ENCODE results near the gene RIIAD1. TPM values are rescaled to one million over a fixed set of nuclear protein-coding genes. Genes with fewer than 3 reads are reported as not detected.

The RIIAD1 gene
- total RNA-seq, 1 donor from 2014 or later = 3.6 TPM

GRCh38 chr1:151739590-151740355, 18.5 kb downstream of the RIIAD1 start:
- H3K9me3 Mint-ChIP-seq = no peaks in the 10 kb centered on the region
- H3K4me1 Mint-ChIP-seq (ENCODE audit: unreplicated experiment) = peaks cover 13% of the 10 kb centered on the region
- TF ChIP-seq CTCF (conservative IDR thresholded peaks at IDR 0.05) = no peak
- peaks cover 6% of the 10 kb centered on the region for H3K36me3 Mint-ChIP-seq
- H3K4me3 Mint-ChIP-seq = peak overlapping the region; percentile 81
- peaks cover 22% of the 10 kb centered on the region for H3K27me3 Mint-ChIP-seq
- peak overlapping the region; percentile 98 for H3K27ac Mint-ChIP-seq
- DNase-seq (ENCODE audit: extremely low spot score, unreplicated experiment) = no peak

- peaks cover 5% of the 10 kb centered on the region for H3K36me3 Mint-ChIP-seq
- peak overlapping the region; percentile 98 for H3K27ac Mint-ChIP-seq
- DNase-seq (ENCODE audit: extremely low spot score, unreplicated experiment) = no peak
- no peak overlapping the region for H3K4me3 Mint-ChIP-seq
- H3K9me3 Mint-ChIP-seq = no peaks in the 10 kb centered on the region
- peaks cover 28% of the 10 kb centered on the region for H3K27me3 Mint-ChIP-seq
- peaks cover 7% of the 10 kb centered on the region for H3K4me1 Mint-ChIP-seq (ENCODE audit: unreplicated experiment)
- TF ChIP-seq CTCF (conservative IDR thresholded peaks at IDR 0.05) = no peak
These were observed 20.2 kb downstream of the RIIAD1 start for GRCh38 chr1:151741516-151741915.

GRCh38 chr1:151756291-151756690, 35.0 kb downstream of the RIIAD1 start:
- Mint-ChIP-seq H3K4me1 (ENCODE audit: unreplicated experiment) (no peaks in the 10 kb centered on the region), H3K27me3 (no peaks in the 10 kb centered on the region), H3K9me3 (no peaks in the 10 kb centered on the region), H3K27ac (no peak overlapping the region), H3K36me3 (peaks cover 21% of the 10 kb centered on the region), H3K4me3 (no peak overlapping the region)
- TF ChIP-seq CTCF (conservative IDR thresholded peaks at IDR 0.05) = no peak
- no peak for DNase-seq (ENCODE audit: extremely low spot score, unreplicated experiment)

GRCh38 chr1:151759241-151759640, 37.9 kb downstream of the RIIAD1 start:
- no peak for TF ChIP-seq CTCF (conservative IDR thresholded peaks at IDR 0.05)

GRCh38 chr1:151760597-151761385, 39.5 kb downstream of the RIIAD1 start:
- peaks cover 21% of the 10 kb centered on the region for H3K36me3 Mint-ChIP-seq
- no peaks in the 10 kb centered on the region for H3K9me3 Mint-ChIP-seq
- H3K4me3 Mint-ChIP-seq = peak overlapping the region; percentile 69
- H3K27ac Mint-ChIP-seq = no peak overlapping the region
- no peak for DNase-seq (ENCODE audit: extremely low spot score, unreplicated experiment)
- H3K27me3 Mint-ChIP-seq = no peaks in the 10 kb centered on the region
- peaks cover 13% of the 10 kb centered on the region for H3K4me1 Mint-ChIP-seq (ENCODE audit: unreplicated experiment)
- TF ChIP-seq CTCF (conservative IDR thresholded peaks at IDR 0.05) = no peak

More at GRCh38 chr1:151759241-151759640, 37.9 kb downstream of the RIIAD1 start:
- no peak for DNase-seq (ENCODE audit: extremely low spot score, unreplicated experiment)
- Mint-ChIP-seq H3K4me1 (ENCODE audit: unreplicated experiment) (peaks cover 12% of the 10 kb centered on the region), H3K27me3 (no peaks in the 10 kb centered on the region), H3K36me3 (peaks cover 25% of the 10 kb centered on the region), H3K27ac (no peak overlapping the region), H3K9me3 (no peaks in the 10 kb centered on the region), H3K4me3 (no peak overlapping the region)
